ENCODE results near the gene CEP76.
"Not testable (repeated sequence)": the region's sequence is repeated elsewhere in the genome, so short reads cannot be mapped to it uniquely, and the experiment has no call there.

Gene CEP76

DNA sequence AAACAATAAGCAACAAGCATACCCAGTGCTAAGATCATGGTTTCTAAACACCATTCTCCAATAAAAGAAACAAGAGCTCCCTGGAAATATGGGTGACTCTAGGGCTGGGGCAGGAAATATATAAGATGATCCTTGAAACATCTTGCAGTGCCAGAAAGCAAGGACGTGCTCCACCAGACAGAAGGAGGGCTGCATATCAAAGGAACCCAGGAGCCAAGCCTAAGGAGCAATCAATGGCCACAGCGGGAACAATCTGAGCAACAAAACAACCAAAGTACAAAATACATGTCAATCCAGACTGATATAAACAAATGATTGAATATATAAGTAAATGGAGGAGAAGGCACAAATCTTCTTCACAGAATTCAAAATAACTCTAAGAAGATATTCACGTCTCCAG is 54.8 kb downstream of the CEP76 start:
- Histone ChIP-seq H3K36me3 (no peaks in the 10 kb centered on the region), H3K9ac (no peak overlapping the region), H3K9me3 (no peaks in the 10 kb centered on the region), H3K4me2 (no peak overlapping the region), H3K27me3 (peaks cover 5% of the 10 kb centered on the region), H4K20me1 (no peaks in the 10 kb centered on the region), H3K4me1 (no peaks in the 10 kb centered on the region), H3K4me3 (no peak overlapping the region), H3K27ac (no peak overlapping the region)
- TF ChIP-seq Cebpa-rat (IDR thresholded peaks at IDR 0.05), result no peak

DNA sequence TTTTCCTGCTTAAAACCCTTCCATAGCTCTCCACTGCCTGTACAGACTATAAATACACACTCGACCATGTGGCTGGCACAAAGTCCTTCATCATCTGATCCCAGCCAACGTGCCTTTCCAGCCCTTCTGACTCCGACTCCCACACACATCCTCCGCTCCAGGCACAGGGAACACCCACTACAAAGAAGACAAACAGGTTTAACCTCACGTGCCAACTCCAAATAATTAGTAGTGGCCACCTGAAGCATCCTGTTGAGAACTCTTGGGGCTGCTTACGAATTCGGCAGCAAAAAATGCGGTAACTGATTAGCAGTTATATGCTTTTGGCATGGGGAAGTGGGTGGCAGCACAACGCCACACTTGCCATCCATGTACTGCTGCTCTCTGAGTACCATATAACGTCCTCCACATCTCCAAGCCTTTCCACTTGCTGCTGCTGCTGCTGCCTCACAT is 56.7 kb downstream of the CEP76 start:
- no peaks in the 10 kb centered on the region for H4K20me1 ChIP-seq
- no peaks in the 10 kb centered on the region for H3K4me1 ChIP-seq
- no peak for TF ChIP-seq Cebpa-rat (IDR thresholded peaks at IDR 0.05)
- no peak overlapping the region for H3K27ac ChIP-seq
- no peak overlapping the region for H3K4me3 ChIP-seq
- H3K9ac ChIP-seq, result no peak overlapping the region
- no peaks in the 10 kb centered on the region for H3K36me3 ChIP-seq
- no peaks in the 10 kb centered on the region for H3K27me3 ChIP-seq
- H3K9me3 ChIP-seq, result no peaks in the 10 kb centered on the region
- H3K4me2 ChIP-seq, result no peak overlapping the region

DNA sequence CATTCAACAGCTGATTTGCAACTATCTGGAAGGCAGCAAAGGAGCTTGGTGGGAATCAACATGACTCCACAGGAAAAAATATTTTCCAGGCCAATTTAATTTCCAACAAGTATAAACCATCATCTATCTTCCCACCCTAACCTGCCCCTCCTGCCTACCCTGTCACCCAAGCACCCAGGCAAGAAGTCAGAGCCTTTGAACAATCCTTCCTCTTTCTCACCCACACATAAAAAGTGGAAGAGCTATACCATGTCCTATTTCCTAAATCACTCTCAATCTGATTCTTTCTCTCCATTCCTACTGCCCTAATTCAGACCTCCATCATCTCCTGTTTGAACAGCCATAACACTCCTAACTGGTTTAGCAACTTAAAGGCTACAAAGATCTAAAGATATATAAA is 57.3 kb downstream of the CEP76 start:
- Histone ChIP-seq H3K9ac (no peak overlapping the region), H4K20me1 (no peaks in the 10 kb centered on the region), H3K36me3 (no peaks in the 10 kb centered on the region), H3K4me1 (no peaks in the 10 kb centered on the region), H3K27ac (no peak overlapping the region), H3K27me3 (no peaks in the 10 kb centered on the region), H3K9me3 (no peaks in the 10 kb centered on the region), H3K4me2 (no peak overlapping the region), H3K4me3 (no peak overlapping the region)
- no peak for TF ChIP-seq Cebpa-rat (IDR thresholded peaks at IDR 0.05)

DNA sequence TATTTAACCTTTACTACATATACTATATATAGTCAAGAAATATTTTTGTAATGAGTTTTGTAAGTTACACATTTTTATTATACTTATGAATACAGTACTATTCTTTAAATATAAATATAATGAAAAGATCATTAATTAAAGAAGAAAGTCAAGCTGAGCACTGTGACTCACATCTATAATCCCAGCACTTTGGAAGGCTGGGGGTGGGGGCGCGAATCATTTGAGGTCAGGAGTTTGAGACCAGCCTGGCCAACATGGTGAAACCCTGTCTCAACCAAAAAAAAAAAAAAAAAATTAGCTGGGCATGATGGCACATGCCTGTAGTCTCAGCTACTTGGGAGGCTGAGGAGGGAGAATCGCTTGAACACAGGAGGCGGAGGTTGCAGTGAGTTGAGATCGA is 58.8 kb downstream of the CEP76 start:
- not testable (repeated sequence) for H3K27me3 ChIP-seq, H4K20me1 ChIP-seq, H3K4me2 ChIP-seq, H3K4me3 ChIP-seq, H3K4me1 ChIP-seq, H3K27ac ChIP-seq, H3K9me3 ChIP-seq, H3K9ac ChIP-seq, H3K36me3 ChIP-seq

DNA sequence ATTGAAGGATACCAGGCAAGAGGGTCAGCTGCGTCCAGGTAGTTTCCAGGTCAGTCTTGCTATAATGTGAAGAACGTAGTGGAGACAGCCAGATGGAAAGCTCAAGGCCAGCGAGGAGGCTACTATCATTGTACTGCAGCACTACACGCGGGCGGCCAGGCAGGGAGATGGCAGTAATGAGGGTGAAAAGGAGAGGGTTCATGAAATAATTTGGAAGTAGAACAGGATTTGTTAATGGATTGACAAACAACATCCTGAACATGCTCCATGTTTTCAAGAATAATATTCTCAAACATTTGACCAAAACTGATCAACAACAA is 61.7 kb downstream of the CEP76 start:
- H3K9ac ChIP-seq, result no peak overlapping the region
- no peak for TF ChIP-seq Cebpa-rat (IDR thresholded peaks at IDR 0.05)
- H3K9me3 ChIP-seq, result no peaks in the 10 kb centered on the region
- H3K4me2 ChIP-seq, result no peak overlapping the region
- H4K20me1 ChIP-seq, result no peaks in the 10 kb centered on the region
- H3K4me3 ChIP-seq, result no peak overlapping the region
- peaks cover 10% of the 10 kb centered on the region for H3K4me1 ChIP-seq
- H3K27ac ChIP-seq, result no peak overlapping the region
- no peaks in the 10 kb centered on the region for H3K27me3 ChIP-seq
- no peaks in the 10 kb centered on the region for H3K36me3 ChIP-seq

- Histone ChIP-seq H3K9ac (no peak overlapping the region), H3K27ac (no peak overlapping the region), H3K4me3 (no peak overlapping the region), H3K4me1 (peaks cover 10% of the 10 kb centered on the region), H3K36me3 (no peaks in the 10 kb centered on the region), H3K9me3 (no peaks in the 10 kb centered on the region), H3K27me3 (no peaks in the 10 kb centered on the region), H4K20me1 (no peaks in the 10 kb centered on the region), H3K4me2 (no peak overlapping the region)
- no peak for TF ChIP-seq Cebpa-rat (IDR thresholded peaks at IDR 0.05)
Observed at GRCh38 chr18:12639990-12640880, 62.3 kb downstream of the CEP76 start.

DNA sequence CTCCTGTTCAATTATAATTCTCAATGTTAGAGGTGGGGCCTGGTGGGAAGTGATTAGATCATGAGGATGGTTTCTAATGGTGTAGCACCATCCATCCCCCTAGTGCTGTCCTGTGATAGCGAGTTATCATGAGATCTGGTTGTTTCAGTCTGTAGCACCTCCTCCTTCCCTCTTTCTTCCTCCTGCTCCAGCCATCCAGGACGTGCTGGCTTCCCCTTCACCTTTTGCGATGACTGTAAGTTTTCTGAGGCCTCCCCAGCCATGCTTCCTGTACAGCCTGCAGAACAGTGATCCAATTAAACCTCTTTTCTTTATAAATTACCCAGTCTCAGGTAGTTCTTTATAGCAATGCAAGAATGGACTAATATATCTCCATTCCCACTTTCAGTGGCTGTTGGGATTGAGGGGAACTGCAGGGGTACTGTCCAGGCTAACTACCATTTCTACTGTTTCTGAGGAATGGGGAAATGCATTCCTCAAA is 63.8 kb downstream of the CEP76 start:
- Histone ChIP-seq H3K9ac (no peak overlapping the region), H3K4me2 (peak overlapping the region; percentile 34; the same call in 1 of the 2 replicates), H3K4me1 (peaks cover 10% of the 10 kb centered on the region), H3K9me3 (no peaks in the 10 kb centered on the region), H3K27ac (no peak overlapping the region), H4K20me1 (no peaks in the 10 kb centered on the region), H3K36me3 (no peaks in the 10 kb centered on the region), H3K4me3 (no peak overlapping the region), H3K27me3 (no peaks in the 10 kb centered on the region)
- TF ChIP-seq Cebpa-rat (IDR thresholded peaks at IDR 0.05), result no peak

- no peak for TF ChIP-seq Cebpa-rat (IDR thresholded peaks at IDR 0.05)
- Histone ChIP-seq H3K36me3 (no peaks in the 10 kb centered on the region), H3K27ac (no peak overlapping the region), H3K4me2 (no peak overlapping the region), H4K20me1 (no peaks in the 10 kb centered on the region), H3K9me3 (no peaks in the 10 kb centered on the region), H3K27me3 (no peaks in the 10 kb centered on the region), H3K4me1 (peaks cover 10% of the 10 kb centered on the region), H3K9ac (no peak overlapping the region), H3K4me3 (no peak overlapping the region)
Observed at GRCh38 chr18:12637901-12638643, 64.5 kb downstream of the CEP76 start.

DNA sequence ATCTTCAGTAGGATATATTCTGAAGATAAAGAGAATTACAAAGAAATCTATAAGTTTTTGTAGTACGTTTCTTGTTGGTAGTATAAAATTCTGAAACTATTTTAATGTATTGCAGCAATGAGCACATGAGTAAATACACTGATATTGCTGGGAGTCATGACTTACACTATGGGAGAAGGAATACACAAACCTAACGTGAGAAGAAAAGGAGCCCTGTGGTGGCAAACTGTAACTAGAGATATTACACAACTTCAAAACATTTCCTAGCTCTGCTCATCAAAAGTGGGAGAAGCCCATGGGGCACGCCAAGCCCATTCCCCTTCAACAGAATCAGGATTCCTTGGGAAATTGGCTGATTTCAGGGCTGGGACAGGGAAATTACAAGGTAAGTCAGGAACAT is 65.1 kb downstream of the CEP76 start:
- no peaks in the 10 kb centered on the region for H4K20me1 ChIP-seq
- H3K4me3 ChIP-seq, result no peak overlapping the region
- no peaks in the 10 kb centered on the region for H3K9me3 ChIP-seq
- no peaks in the 10 kb centered on the region for H3K36me3 ChIP-seq
- no peak overlapping the region for H3K27ac ChIP-seq
- no peak overlapping the region for H3K4me2 ChIP-seq
- H3K4me1 ChIP-seq, result peaks cover 10% of the 10 kb centered on the region
- TF ChIP-seq Cebpa-rat (IDR thresholded peaks at IDR 0.05), result no peak
- no peaks in the 10 kb centered on the region for H3K27me3 ChIP-seq
- H3K9ac ChIP-seq, result no peak overlapping the region

- Histone ChIP-seq H3K9me3 (no peaks in the 10 kb centered on the region), H4K20me1 (no peaks in the 10 kb centered on the region), H3K27me3 (no peaks in the 10 kb centered on the region), H3K4me2 (no peak overlapping the region), H3K27ac (no peak overlapping the region), H3K4me1 (no peaks in the 10 kb centered on the region), H3K36me3 (no peaks in the 10 kb centered on the region), H3K4me3 (no peak overlapping the region), H3K9ac (no peak overlapping the region)
- TF ChIP-seq Cebpa-rat (IDR thresholded peaks at IDR 0.05), result no peak
Observed at GRCh38 chr18:12631831-12632477, 70.6 kb downstream of the CEP76 start.

Data from BLaER1 (cell line).